ENCODE results near the gene SYNGR3. TPM values are rescaled to one million over a fixed set of nuclear protein-coding genes. Genes with fewer than 3 reads are reported as not detected.

SYNGR3 gene
- total and polyA plus RNA-seq, 2 of the 13 experiments (the other 11 are each of a cell fraction or from before 2014, with no cell fraction given), result 0.97 to 5.7 TPM

DNA sequence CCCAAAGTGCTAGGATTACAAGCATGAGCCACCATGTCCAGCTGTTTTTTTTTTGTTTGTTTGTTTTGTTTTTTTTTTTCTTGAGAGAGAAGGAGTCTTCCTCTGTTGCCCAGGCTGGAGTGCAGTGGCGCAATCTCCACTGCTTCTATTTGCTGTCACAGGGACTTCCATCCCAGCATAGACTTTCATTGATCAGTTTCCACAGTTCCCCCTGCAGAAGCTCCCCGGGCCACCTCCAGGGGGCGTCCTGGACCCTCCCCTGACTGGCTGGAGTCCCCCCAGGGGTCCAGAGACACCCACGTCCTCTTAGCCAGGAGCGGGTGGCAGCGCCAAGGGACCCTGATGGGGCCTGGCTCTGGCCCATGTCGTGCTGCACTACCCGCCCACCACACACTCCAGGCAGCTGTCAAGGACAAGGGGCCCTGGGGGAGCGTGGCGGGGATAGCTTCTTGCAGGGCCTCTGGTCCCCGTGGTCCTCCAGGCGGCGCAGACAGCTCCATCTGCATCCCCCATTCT lies 26.7 kb downstream of the SYNGR3 start (continued):
- TF ChIP-seq, protein P1, sequence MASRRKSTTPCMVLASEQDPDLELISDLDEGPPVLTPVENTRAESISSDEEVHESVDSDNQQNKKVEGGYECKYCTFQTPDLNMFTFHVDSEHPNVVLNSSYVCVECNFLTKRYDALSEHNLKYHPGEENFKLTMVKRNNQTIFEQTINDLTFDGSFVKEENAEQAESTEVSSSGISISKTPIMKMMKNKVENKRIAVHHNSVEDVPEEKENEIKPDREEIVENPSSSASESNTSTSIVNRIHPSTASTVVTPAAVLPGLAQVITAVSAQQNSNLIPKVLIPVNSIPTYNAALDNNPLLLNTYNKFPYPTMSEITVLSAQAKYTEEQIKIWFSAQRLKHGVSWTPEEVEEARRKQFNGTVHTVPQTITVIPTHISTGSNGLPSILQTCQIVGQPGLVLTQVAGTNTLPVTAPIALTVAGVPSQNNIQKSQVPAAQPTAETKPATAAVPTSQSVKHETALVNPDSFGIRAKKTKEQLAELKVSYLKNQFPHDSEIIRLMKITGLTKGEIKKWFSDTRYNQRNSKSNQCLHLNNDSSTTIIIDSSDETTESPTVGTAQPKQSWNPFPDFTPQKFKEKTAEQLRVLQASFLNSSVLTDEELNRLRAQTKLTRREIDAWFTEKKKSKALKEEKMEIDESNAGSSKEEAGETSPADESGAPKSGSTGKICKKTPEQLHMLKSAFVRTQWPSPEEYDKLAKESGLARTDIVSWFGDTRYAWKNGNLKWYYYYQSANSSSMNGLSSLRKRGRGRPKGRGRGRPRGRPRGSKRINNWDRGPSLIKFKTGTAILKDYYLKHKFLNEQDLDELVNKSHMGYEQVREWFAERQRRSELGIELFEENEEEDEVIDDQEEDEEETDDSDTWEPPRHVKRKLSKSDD (CRISPR knock-in tag; IDR thresholded peaks at IDR 0.05; ENCODE audit: low read depth), result no peak
- TF ChIP-seq SP140L (CRISPR knock-in tag; IDR thresholded peaks at IDR 0.05; ENCODE audit: borderline replicate concordance), result no peak
- TF ChIP-seq MED13 (CRISPR knock-in tag; IDR thresholded peaks at IDR 0.05), result no peak
- no peak for TF ChIP-seq ZNF747 (CRISPR knock-in tag; IDR thresholded peaks at IDR 0.05; ENCODE audit: borderline replicate concordance)

DNA sequence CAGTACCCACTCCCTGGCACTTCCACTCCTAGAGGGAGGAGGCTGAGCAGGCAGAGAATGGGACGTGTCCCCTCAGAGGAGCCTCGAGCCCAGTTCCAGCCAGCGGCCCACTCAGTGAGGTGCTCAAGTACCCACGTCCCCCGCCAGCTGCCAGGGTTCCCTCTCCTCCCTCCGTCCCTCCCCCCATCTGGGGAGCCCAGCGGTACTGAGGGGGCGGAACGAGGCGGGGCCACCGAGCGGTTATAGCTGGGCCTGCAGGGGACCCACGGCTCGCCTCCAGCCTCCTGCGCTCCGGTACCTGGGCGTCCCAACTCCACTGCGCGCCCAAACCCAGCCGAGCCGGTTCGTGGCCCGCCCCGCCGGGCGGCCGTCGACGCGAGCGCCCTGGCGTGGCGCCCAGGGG lies 29.7 kb downstream of the SYNGR3 start, which contains the start of gene NPW:
Gene NPW (plus strand): TSS at position 268 of the 403 bp plus-strand sequence.
- no peak for ATAC-seq
- Histone ChIP-seq H3K9ac (ENCODE audit: insufficient read depth, low read depth, low read length) (0 out of 2 replicates have a peak within 1 kb of the TSS, but pooled peaks have one; percentile 3), H3K9me3 (ENCODE audit: low read length) (no peaks in the 10 kb centered on the region), H3K4me2 (ENCODE audit: low read depth, low read length) (peak within 1 kb of the TSS; percentile 68), H3K4me3 (replicated peaks in 1 of 3; ENCODE audit: insufficient read depth in 1 of 3, low read depth in 2 of 3, low read length in 3 of 3) (peak within 1 kb of the TSS; percentile 26 to 65 (median 35); a peak in 4 of 6 replicates), H3K36me3 (replicated peaks in 1 of 2; ENCODE audit: control insufficient read depth in 1 of 2, insufficient read depth in 2 of 2, low read length in 2 of 2) (no peaks in the 10 kb centered on the region), H2AFZ (ENCODE audit: low read length) (no peak within 1 kb of the TSS), H3K27ac (ENCODE audit: extremely low read length, insufficient read depth, low read length) (no peak within 1 kb of the TSS), H4K20me1 (ENCODE audit: insufficient read depth, low read length) (no peaks in the 10 kb centered on the region), H3K27me3 (ENCODE audit: control insufficient read depth in 1 of 2, insufficient read depth in 2 of 2, low read length in 2 of 2) (peaks cover 3 to 20% of the 10 kb centered on the region in 2 experiments; a peak in 3 of 5 replicates), H3K4me1 (ENCODE audit: insufficient read depth, low read length) (peaks cover 64% of the 10 kb centered on the region), H3K79me2 (ENCODE audit: insufficient read depth, low read length) (no peaks in the 10 kb centered on the region)
- intact Hi-C loops (cut with micrococcal nuclease; ENCODE audit: unreplicated experiment) (no loop called here), in situ Hi-C loops (cut with HindIII; ENCODE audit: extremely low pct_ligation_motif_present, low pct_unique_long_range_greater_than_20kb) (no loop called here)
- DNase-seq (ENCODE audit: low spot score), result no peak
- BruUV-seq (replicated peaks), result no TSS peak
- 3% methylated on average over 5 of the region's 33 CpGs for WGBS (ENCODE audit: low lambda C conversion rate)
- no peak for TF ChIP-seq ZFX (CRISPR knock-in tag; IDR thresholded peaks at IDR 0.05; ENCODE audit: low read depth)
- TF ChIP-seq, protein P2, sequence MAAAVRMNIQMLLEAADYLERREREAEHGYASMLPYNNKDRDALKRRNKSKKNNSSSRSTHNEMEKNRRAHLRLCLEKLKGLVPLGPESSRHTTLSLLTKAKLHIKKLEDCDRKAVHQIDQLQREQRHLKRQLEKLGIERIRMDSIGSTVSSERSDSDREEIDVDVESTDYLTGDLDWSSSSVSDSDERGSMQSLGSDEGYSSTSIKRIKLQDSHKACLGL (CRISPR knock-in tag; IDR thresholded peaks at IDR 0.05), result 0 out of 2 replicates have a peak, but pooled peaks have one; percentile 11
- TF ChIP-seq ZNF281 (CRISPR knock-in tag; IDR thresholded peaks at IDR 0.05; ENCODE audit: borderline replicate concordance), result peak; percentile 63; the same call in 1 of the 2 replicates
- TF ChIP-seq, protein P3, sequence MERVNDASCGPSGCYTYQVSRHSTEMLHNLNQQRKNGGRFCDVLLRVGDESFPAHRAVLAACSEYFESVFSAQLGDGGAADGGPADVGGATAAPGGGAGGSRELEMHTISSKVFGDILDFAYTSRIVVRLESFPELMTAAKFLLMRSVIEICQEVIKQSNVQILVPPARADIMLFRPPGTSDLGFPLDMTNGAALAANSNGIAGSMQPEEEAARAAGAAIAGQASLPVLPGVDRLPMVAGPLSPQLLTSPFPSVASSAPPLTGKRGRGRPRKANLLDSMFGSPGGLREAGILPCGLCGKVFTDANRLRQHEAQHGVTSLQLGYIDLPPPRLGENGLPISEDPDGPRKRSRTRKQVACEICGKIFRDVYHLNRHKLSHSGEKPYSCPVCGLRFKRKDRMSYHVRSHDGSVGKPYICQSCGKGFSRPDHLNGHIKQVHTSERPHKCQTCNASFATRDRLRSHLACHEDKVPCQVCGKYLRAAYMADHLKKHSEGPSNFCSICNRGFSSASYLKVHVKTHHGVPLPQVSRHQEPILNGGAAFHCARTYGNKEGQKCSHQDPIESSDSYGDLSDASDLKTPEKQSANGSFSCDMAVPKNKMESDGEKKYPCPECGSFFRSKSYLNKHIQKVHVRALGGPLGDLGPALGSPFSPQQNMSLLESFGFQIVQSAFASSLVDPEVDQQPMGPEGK (CRISPR knock-in tag; IDR thresholded peaks at IDR 0.05), result peak; percentile 37; the same call in 1 of the 2 replicates
- 0 out of 2 replicates have a peak, but pooled peaks have one; percentile 5 for TF ChIP-seq ZNF768 (CRISPR knock-in tag; IDR thresholded peaks at IDR 0.05)
- no peak for FAIRE-seq
- CTCF ChIA-PET (ENCODE audit: low intra/inter-chr PET ratio, low total read pairs), result no interaction called here
- POLR2A ChIA-PET, result interaction anchor here (0.8 to 1.2 kb wide), 4 partner anchors 10 to 136 kb away, joined by 3 to 6 read pairs (median 4); partner anchors contain the start of gene TRAF7

All from HepG2 (cell line).